Cardiac fibroblast (primary cell): Measurements from ENCODE around the gene CRYBG3.

Experiments used
- DNase-seq, 2 donors: peaks; one replicate each; pipeline versions ENCODE4 v3.0.0 to v3.0.0-alpha.2; 2010; ENCODE audit warnings: low read depth in 2 of 2
- H3K4me3 ChIP-seq, 2 donors: replicated peaks in 1 of 2; 1 replicate in 1 of 2; 2 replicates in 1 of 2; pipeline ENCODE4 v1.5.1; 2011; ENCODE audit warnings: low read depth in 2 of 2, low read length in 2 of 2, mild to moderate bottlenecking in 2 of 2, moderate library complexity in 1 of 2
- CTCF ChIP-seq: IDR thresholded peaks from one replicate; pipeline ENCODE4 v1.5.1; 2011; ENCODE audit warnings: low read depth, mild to moderate bottlenecking, low read length, inconsistent platforms

CRYBG3 gene

GRCh38 chr3:97885931-97886824 is 64.4 kb downstream of the CRYBG3 start:
- H3K4me3 ChIP-seq = no peak overlapping the region
- no peak for DNase-seq
- no peak for TF ChIP-seq CTCF

GRCh38 chr3:97889814-97890213 is 68.0 kb downstream of the CRYBG3 start:
- TF ChIP-seq CTCF = no peak
- no peak overlapping the region for H3K4me3 ChIP-seq
- DNase-seq = no peak

DNA sequence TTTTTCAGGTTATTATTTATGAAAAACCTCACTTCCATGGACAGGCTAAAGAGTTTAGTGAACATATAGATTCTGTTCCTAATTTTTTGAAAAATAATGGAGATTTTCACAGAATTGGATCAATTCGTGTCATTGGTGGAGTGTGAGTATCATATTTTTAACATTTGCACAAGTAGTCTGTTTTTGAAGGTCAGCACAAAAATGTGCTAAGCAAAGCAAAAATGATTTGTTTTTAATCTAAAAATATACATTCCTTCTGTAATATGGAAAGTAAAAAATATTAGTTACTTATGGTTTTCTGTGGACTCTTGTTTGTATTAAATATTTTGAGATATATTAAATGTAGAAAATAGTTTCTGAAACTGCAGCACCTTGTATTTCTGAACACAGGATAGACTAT is 71.0 kb downstream of the CRYBG3 start:
- no peak for TF ChIP-seq CTCF
- no peak overlapping the region for H3K4me3 ChIP-seq
- no peak for DNase-seq

DNA sequence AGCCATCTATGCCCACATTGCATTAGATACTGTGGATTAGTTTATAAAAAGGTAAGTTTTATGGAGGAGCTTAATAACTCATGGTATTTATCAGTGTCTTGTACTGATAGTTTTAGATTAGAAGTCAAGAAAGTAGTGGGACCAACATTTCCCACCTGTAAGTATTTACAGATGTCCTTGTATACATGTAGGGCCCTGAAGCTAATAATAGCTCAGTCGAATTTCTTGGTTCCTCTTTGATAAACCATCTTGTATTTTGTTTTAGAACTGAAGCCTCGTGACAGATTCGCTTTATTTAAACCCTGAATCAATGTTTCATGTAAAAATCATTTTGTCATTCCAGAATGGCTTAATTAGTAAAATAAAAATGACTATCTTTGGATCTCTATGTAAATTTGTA is 73.4 kb downstream of the CRYBG3 start:
- DNase-seq = no peak
- no peak overlapping the region for H3K4me3 ChIP-seq
- no peak for TF ChIP-seq CTCF

- no peak for DNase-seq
- H3K4me3 ChIP-seq = no peak overlapping the region
- TF ChIP-seq CTCF = no peak
Measured at GRCh38 chr3:97896129-97896528, 74.3 kb downstream of the CRYBG3 start.

GRCh38 chr3:97896547-97896946 is 74.7 kb downstream of the CRYBG3 start:
- no peak for TF ChIP-seq CTCF
- no peak overlapping the region for H3K4me3 ChIP-seq
- DNase-seq = no peak
